ENCODE data around the gene MYO7B.

Gene MYO7B

DNA sequence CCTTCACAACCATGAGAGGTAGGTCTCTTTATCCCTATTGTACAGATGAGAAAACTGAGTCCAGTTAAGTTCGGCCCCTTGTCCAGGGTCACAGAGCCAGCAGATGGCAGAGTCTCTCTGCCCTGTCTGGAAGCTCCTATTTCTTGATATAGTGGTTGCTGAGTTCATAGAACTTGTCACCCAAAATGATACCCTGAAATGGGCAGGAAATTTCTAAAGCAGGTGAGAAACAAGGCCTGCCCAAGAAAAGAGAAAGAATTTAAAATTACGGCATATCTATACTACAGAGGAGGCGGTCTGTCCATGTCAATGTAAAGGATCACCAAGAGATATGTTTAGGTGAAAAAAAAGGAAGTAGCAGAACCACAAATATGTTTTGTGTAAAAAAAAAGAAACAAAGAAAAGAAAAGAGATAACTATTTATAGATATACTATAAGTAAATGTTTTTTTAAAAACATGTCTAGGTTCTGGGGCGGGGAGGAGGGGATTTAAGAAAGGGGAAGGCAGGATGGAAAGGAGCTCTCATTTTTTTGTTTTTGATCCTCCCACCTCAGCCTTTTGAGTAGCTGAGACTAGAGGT, 39.8 kb downstream of the MYO7B start:
- DNase-seq (ENCODE audit: low spot score): no peak

- no peak for DNase-seq (ENCODE audit: low spot score)
These were observed 40.5 kb downstream of the MYO7B start for GRCh38 chr2:127575941-127576432.

GRCh38 chr2:127576433-127577207, 41.1 kb downstream of the MYO7B start:
- no peak for DNase-seq (ENCODE audit: low spot score)

- DNase-seq (ENCODE audit: low spot score): no peak
These were observed 41.7 kb downstream of the MYO7B start for GRCh38 chr2:127577208-127577475.

GRCh38 chr2:127577503-127577902, 42.0 kb downstream of the MYO7B start:
- DNase-seq (ENCODE audit: low spot score): no peak

GRCh38 chr2:127577973-127578372, 42.5 kb downstream of the MYO7B start:
- no peak for DNase-seq (ENCODE audit: low spot score)

DNA sequence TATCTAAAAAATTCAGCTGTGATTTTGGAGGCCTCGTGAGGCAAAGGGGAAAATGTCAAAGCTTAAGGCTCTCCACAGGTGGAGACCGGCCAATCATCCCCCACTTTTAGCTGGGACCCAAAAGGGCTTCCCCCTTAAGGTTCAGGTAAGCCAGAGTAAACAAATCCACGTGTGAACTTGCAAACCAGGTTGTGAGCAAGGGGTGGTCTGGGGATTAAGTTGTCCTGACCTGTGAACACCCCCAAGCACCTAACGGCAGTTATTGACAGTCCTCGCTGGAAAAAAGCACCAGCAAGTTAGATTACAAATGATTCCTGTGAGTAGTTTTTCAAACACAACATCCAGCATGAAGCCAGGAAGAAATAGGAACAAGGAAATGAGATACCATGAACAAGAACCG, 42.9 kb downstream of the MYO7B start:
- DNase-seq (ENCODE audit: low spot score): no peak

- no peak for DNase-seq (ENCODE audit: low spot score)
These were observed 43.7 kb downstream of the MYO7B start for GRCh38 chr2:127579231-127579630.

- no peak for DNase-seq (ENCODE audit: low spot score)
These were observed 44.9 kb downstream of the MYO7B start for GRCh38 chr2:127580167-127581049.

- DNase-seq (ENCODE audit: low spot score): no peak
These were observed 45.5 kb downstream of the MYO7B start for GRCh38 chr2:127581050-127581345.

DNA sequence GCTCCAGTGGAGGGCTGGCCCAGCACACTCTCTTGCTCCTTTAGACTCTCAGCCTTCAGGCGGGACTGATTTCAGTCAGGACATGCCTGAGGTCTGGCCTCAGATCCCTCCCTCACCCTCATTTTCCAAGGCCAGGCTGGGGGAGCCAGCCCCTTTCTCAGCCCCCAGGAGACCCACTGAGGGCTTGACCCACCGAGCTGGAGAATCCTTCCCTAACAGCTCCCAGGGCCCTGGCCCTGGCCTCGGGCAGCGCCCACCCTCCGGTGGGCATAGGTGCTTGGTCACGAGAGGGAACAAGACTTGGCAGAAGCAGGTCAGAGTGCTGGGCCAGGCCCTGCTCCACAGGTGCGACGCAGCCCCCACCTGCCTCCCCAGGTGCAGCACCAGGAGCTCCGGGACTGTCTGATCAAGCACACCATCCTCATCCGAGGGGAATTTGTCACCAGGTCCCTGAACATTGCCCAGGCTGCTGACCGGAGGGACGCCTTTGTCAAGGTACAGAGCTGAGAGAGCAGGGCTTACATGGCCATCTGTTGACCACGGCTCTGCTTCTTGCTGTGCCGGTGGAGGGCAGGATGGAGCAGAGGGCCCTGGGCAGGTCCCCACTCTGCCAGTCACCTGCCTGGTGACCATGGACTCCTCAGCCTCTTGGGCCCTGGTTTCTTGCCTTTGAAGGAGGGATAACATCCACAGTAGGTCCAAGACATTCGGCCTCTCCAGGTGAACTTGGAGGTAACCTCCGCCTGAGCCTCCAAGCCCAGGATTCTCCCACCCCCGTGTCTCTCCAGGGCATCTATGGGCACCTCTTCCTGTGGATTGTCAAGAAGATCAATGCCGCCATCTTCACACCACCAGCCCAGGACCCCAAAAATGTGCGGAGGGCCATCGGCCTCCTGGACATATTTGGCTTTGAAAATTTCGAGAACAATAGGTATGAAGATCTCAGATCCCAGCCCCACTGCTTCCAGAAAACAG, 46.3 kb downstream of the MYO7B start:
- no peak for DNase-seq (ENCODE audit: low spot score)

GRCh38 chr2:127582863-127583861, 47.7 kb downstream of the MYO7B start:
- DNase-seq (ENCODE audit: low spot score): no peak

- no peak for DNase-seq (ENCODE audit: low spot score)
These were observed 48.6 kb downstream of the MYO7B start for GRCh38 chr2:127584047-127584446.

- no peak for DNase-seq (ENCODE audit: low spot score)
These were observed 49.1 kb downstream of the MYO7B start for GRCh38 chr2:127584516-127585033.

- no peak for DNase-seq (ENCODE audit: low spot score)
These were observed 49.9 kb downstream of the MYO7B start for GRCh38 chr2:127585270-127585807.

GRCh38 chr2:127586136-127586535, 50.7 kb downstream of the MYO7B start:
- no peak for DNase-seq (ENCODE audit: low spot score)

GRCh38 chr2:127586746-127587295, 51.3 kb downstream of the MYO7B start:
- DNase-seq (ENCODE audit: low spot score): no peak

DNA sequence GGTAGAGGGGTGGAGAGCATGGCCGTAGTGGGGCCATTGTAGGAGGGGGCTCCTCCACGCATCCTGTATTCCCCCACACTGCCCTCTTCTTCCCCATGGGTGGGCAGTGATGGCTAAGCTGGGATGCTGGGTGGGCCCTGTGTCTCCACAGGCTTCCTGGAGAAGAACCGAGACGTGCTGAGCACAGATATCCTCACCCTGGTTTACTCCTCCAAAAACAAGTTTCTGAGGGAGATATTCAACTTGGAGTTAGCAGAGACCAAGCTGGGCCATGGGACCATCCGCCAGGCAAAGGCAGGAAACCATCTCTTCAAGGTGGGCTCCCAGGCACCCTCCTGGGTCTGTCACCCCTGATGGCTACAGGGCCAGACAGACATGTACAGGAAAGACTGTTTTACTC, 52.8 kb downstream of the MYO7B start:
- DNase-seq (ENCODE audit: low spot score): no peak

- no peak for DNase-seq (ENCODE audit: low spot score)
These were observed 53.9 kb downstream of the MYO7B start for GRCh38 chr2:127589358-127589757.

DNA sequence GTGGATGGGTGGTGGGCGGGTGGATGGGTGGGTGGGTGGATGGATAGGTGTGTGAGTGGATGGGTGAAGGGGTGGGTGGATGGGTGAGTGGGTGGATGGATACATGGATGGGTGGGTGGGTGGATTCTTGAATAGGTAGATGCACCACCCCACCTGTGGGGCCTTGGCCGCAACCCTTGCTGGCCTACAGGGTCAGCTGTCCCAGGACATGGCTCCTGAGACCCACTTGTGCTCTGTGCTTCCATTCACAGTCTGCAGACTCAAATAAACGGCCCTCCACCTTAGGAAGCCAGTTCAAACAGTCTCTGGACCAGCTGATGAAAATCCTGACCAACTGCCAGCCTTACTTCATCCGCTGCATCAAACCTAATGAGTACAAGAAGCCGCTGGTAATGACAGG, 54.4 kb downstream of the MYO7B start:
- DNase-seq (ENCODE audit: low spot score): no peak

All from kidney capillary endothelial cell (primary cell).